Anterior cingulate cortex (tissue), 58 donors: ENCODE measurements around the gene FGF14.

Source experiments
- DNase-seq, 58 donors: peaks; one replicate each; lab custom pipeline; 2025; lab: John Stamatoyannopoulos, UW

FGF14 gene

DNA sequence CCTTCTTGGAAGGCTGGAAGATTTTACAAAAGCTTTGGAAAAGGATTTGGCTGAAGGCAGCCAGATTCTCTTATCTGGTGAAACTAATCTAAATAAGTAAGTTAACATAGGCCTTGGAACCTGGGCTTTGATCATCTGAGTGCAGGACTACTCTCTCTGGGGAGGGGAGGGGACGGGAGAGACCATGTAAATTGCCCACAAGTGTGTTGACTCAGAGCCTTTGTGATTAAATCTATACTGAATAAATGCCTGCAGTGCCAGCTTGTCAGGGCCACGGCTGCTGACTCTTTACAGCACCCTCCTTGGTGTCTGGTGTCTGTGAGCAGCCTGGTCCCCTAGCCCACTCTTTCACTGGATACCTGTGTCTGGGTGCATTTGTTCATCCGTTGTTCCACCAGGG lies 698.0 kb downstream of the FGF14 start:
- no peak for DNase-seq

GRCh38 chr13:101703081-101703480 lies 698.8 kb downstream of the FGF14 start:
- no peak for DNase-seq

- DNase-seq: peak in 1 of 58 donors; percentile 57
These were observed 701.2 kb downstream of the FGF14 start for GRCh38 chr13:101700598-101700997.

DNA sequence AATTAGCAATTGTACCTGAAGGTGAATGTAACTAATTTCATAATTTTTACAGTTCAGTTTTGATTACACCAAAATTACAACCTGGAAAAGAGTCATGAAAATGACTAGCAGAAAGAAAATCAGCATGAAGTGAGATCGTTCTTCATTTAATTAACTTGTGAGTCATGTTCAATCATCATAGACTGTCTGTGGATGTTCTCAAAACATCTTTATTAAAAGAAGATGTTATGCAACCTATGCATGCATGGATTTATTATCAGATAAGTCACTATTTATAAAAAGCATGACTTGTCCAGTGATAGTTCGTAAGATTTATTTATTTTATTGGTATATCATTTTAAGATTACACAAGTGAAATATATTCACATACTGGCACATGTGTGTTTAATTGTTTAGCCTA lies 703.4 kb downstream of the FGF14 start:
- no peak for DNase-seq

DNA sequence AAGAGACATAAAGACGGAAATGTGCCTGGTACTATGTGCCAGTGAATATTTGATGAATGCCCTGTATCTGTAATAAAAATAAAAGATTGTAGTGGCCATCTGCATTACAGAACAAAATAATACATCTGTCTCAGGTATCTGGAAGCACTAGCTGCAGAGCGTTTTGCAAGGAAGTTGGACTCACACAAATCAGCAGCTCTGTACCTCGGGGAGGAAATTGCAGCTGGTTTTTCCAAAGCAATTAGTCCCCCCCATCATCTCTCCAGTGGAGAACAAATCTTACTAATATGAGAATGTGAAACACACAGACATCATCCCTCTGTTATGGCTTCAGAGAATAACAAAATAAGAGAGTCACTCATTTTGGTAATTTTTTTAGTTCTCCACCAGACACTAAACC lies 704.1 kb downstream of the FGF14 start:
- no peak for DNase-seq

GRCh38 chr13:101695870-101696516 lies 705.9 kb downstream of the FGF14 start:
- no peak for DNase-seq

- no peak for DNase-seq
These were observed 710.4 kb downstream of the FGF14 start for GRCh38 chr13:101691341-101691860.

DNA sequence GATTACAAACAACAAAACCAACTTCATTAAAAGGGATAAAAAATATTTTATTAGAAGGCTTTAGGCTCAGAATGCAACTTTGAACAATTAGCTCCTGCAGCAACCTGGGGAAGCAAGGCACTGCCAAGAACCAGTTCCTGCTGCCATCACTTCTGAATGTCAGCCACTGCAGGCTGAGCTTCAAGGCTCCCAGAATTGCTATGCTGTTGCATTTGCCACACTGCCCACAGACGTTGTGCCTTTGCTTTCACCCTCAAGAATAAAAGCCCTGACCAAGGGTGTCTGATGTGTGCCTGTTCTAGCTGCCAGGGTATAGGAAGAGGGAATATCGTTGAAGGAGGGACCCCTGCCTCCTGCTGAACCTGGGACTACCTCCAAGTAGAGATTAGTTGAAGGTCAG lies 711.0 kb downstream of the FGF14 start:
- DNase-seq: no peak

DNA sequence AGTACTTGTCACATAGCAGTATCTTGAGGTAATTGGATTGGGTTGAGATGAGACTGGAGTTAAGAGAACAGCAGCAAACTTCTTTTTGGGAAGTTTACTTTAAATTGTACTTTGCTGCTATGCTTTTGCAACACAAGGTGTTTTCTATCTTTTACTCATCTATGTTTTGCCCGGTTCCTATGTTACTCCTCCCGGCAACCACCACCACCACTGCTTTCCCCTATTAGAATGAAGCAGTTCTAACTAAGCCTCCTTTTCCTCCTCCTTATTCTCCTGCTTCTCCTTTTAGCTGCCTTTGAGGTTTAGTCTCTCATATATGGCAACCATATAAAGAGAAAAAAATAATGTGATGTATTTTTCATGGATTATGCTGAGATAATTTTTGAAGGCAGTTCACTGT lies 715.8 kb downstream of the FGF14 start:
- no peak for DNase-seq

DNA sequence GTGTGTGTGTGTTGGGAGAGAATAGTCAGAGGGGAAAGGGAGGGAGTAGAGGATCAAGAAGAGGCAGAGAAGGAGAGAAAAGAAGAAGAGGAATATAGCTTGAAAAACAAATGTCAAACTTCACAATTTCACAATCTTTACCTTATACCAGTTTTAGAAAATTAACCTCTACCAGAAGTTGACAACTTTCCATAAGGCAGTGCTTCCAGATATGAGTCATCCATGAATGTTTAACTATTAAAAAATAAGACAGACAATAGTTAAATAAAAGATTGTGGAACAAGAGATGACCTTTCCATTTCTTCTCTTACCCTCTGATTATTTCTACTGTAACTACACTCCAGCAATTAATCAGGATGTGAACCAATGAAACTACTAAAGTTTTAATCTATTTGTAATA lies 720.0 kb downstream of the FGF14 start:
- DNase-seq: no peak

- no peak for DNase-seq
These were observed 728.3 kb downstream of the FGF14 start for GRCh38 chr13:101673360-101674105.

DNA sequence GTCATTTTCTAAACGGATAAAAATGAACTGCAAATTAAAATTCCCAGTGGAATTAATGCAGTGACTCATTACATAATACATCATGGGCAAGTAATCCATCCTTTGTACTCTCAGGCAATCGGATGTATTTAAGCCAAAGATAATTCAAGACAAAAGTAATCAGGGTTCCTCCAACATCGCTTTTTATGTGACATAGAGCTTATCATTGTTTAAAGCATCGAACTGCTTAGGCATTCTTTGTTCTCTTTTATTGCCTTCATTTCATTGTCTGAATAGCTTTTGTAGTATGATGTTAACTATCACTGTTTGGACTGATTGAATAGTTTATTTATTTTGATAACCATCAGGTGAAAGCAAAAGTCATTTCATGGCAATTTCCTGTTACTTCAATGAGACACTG lies 740.0 kb downstream of the FGF14 start:
- DNase-seq: no peak
